Osteoblast (primary cell): ENCODE measurements around the gene CACNA1I. TPM values are rescaled to one million over a fixed set of nuclear protein-coding genes. Genes with fewer than 3 reads are reported as not detected.

Source experiments
- DNase-seq: peaks from one replicate; pipeline ENCODE4 v3.0.0; 2011; ENCODE audit warnings: low spot score, mixed read lengths; ENCODE audit not compliant: insufficient read length; ENCODE audit errors: missing footprints
- H2AFZ ChIP-seq: 2 replicates; pipeline ENCODE4 v1.6.0; 2011; ENCODE audit warnings: mild to moderate bottlenecking, low read length
- H3K27ac ChIP-seq: 2 replicates; pipeline ENCODE4 v1.5.1; 2011; ENCODE audit warnings: mild to moderate bottlenecking, low read depth, low read length, moderate library complexity
- H3K27me3 ChIP-seq: 2 replicates; pipeline ENCODE4 v1.6.0; 2012; ENCODE audit warnings: mild to moderate bottlenecking, control low read depth, inconsistent platforms, low read length, moderate library complexity; ENCODE audit not compliant: insufficient read depth
- H3K36me3 ChIP-seq: 2 replicates; pipeline ENCODE4 v1.5.1; 2011; ENCODE audit warnings: mild to moderate bottlenecking, low read length, control low read depth, moderate library complexity; ENCODE audit not compliant: insufficient read depth
- H3K4me1 ChIP-seq: 2 replicates; pipeline ENCODE4 v1.5.1; 2011; ENCODE audit warnings: mild to moderate bottlenecking, low read length, control low read depth, moderate library complexity; ENCODE audit not compliant: insufficient read depth
- H3K4me2 ChIP-seq: 2 replicates; pipeline ENCODE4 v1.6.0; 2011; ENCODE audit warnings: mild to moderate bottlenecking, low read length; ENCODE audit not compliant: insufficient read depth
- H3K4me3 ChIP-seq: fragments of 200-600 bp; sonication (generic); 3 replicates; pipeline ENCODE4 v1.5.1; 2012; ENCODE audit warnings: mild to moderate bottlenecking, low read length, inconsistent platforms; ENCODE audit not compliant: insufficient read depth
- H3K79me2 ChIP-seq: 2 replicates; pipeline ENCODE4 v1.6.0; 2012; ENCODE audit warnings: mild to moderate bottlenecking, low read length, control low read depth, inconsistent platforms; ENCODE audit not compliant: insufficient read depth
- H3K9me3 ChIP-seq: 2 replicates; pipeline ENCODE4 v1.5.1; 2011; ENCODE audit warnings: low read depth, low read length, control low read depth
- H4K20me1 ChIP-seq: 2 replicates; pipeline ENCODE4 v1.6.0; 2012; ENCODE audit warnings: mild to moderate bottlenecking, low read length, control low read depth; ENCODE audit not compliant: insufficient read depth
- total RNA-seq: library from RNA; depleted of rRNA; stranded (reverse); fragments of >200 nt; gene quantifications from 2 replicates; pipeline ENCODE4 v1.2.3, GENCODE V29; 2012
- TF ChIP-seq, protein P1 (sequence below): IDR thresholded peaks from 2 replicates; pipeline ENCODE4 v1.5.1; 2011; ENCODE audit warnings: mild to moderate bottlenecking, low read depth, low read length, moderate library complexity; ENCODE audit errors: extremely low read depth

CACNA1I gene
- total RNA-seq, 1 donor: under 0.01 TPM

DNA sequence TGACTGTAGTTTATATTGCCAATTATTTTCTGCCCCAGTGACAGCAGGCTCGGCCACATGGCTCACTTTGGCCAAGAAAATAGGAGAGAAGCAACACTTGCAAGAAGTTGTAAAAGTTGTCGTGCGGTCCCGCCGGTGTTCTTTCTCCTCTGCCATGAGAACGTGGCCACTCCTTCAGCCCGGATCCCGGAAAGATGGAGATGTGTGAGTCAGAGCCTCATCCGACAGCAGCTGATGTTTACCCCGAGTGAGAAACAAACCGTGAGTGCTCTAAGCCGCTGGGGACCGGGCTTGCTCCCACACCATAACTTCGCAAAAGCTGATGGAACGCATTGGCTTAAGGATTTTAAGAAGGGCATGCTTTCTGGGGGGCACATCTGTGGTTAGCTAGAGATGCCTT, 157.0 kb downstream of the CACNA1I start:
- Histone ChIP-seq H3K9me3 (no peaks in the 10 kb centered on the region), H4K20me1 (no peaks in the 10 kb centered on the region), H3K79me2 (no peaks in the 10 kb centered on the region), H3K27ac (no peak overlapping the region), H3K4me2 (no peak overlapping the region), H3K4me1 (no peaks in the 10 kb centered on the region), H3K36me3 (no peaks in the 10 kb centered on the region), H3K27me3 (peaks cover 11% of the 10 kb centered on the region), H3K4me3 (no peak overlapping the region), H2AFZ (no peak overlapping the region)
- TF ChIP-seq, protein P1, sequence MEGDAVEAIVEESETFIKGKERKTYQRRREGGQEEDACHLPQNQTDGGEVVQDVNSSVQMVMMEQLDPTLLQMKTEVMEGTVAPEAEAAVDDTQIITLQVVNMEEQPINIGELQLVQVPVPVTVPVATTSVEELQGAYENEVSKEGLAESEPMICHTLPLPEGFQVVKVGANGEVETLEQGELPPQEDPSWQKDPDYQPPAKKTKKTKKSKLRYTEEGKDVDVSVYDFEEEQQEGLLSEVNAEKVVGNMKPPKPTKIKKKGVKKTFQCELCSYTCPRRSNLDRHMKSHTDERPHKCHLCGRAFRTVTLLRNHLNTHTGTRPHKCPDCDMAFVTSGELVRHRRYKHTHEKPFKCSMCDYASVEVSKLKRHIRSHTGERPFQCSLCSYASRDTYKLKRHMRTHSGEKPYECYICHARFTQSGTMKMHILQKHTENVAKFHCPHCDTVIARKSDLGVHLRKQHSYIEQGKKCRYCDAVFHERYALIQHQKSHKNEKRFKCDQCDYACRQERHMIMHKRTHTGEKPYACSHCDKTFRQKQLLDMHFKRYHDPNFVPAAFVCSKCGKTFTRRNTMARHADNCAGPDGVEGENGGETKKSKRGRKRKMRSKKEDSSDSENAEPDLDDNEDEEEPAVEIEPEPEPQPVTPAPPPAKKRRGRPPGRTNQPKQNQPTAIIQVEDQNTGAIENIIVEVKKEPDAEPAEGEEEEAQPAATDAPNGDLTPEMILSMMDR: no peak
- DNase-seq: peak; percentile 75

DNA sequence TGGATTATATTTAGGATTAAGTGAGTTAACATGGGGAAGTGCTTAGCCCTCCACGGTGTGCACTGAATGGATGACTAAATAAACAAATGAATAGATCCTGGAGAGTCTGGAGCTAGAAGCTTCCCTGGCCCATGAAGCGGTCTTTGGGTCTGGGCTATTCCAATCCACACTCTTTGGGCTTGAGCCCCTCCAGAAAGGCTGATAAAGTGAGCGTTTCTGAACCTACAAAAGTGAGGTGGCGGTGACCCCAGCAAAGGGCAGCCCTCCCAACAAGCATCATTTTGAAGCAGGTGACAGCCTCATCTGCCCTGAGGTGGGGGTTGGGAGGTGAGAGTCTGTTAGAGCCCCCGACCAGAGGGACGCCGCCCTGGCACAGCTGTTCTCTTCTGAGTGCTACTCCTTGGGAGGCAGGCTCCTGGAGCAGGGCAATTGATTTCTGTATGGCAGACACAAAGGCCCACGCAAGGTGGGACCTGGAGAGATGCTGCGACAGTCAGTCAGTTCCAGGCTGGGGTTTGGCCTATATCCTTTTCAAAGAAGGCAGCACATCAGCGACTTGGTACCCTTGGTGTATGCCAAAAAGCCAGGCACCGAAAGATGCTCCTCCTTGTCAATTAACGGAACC, 157.8 kb downstream of the CACNA1I start:
- peak; percentile 34 for DNase-seq
- Histone ChIP-seq H4K20me1 (no peaks in the 10 kb centered on the region), H2AFZ (no peak overlapping the region), H3K4me3 (no peak overlapping the region), H3K9me3 (no peaks in the 10 kb centered on the region), H3K27ac (no peak overlapping the region), H3K27me3 (peaks cover 18% of the 10 kb centered on the region), H3K79me2 (no peaks in the 10 kb centered on the region), H3K4me1 (no peaks in the 10 kb centered on the region), H3K36me3 (no peaks in the 10 kb centered on the region), H3K4me2 (no peak overlapping the region)
- TF ChIP-seq, protein P1: no peak

DNA sequence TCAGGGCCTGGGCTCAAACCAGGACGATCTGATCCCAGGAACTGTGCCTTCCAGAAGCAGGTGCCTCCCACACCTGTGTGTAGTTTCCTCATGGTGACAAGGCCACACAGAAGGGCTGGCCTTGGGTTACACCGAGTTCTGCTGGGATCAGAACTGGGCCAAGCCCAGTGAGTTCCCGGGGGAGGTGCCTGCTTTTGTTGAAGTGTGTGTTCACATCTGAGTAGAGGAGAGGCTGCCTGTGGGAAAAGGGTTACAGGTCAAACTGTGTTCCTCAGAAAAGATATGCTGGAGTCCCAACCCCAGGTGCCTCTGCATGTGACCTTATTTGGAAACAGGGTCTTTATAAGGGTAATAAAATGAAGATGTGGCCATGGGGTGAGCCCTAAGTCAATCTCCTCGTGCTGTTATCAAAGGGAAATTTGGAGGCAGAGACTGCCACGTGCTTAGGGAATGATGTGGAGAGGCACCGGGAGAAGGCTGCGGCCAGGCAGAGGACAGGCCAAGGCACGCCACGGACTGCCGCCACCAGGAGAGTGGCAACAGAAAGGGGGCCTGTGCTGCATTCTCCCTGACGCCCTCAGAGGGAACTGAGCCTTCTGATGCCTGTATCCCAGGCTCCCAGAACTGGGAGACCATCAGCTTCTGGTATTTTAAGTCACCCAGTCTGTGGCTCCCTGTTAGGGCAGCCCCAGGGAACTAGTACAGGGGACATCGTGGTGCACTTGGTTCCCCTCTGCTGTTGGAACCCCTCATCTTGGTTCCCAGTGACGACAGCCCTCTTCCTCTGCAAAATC, 158.8 kb downstream of the CACNA1I start:
- no peaks in the 10 kb centered on the region for H3K79me2 ChIP-seq
- peaks cover 18% of the 10 kb centered on the region for H3K27me3 ChIP-seq
- H3K4me2 ChIP-seq: no peak overlapping the region

DNA sequence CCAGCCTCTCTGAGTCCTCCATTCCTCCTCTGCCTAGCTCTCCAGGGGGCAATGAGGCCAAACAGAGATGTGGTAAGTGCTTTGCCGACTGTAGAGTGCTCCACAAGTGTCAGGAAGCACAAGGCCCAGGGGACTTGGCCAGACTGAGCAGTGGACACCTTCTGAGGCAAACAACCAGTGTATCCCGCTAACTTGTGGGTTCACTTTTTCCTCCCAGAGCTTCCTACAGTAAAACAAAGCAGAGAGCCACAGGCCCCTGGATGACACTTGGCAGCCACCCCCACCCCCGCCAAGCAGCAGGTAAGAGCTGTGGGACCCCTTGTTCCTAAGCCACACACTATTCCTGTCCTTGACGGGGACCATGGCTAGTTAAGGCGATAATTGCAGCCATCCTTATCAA, 160.9 kb downstream of the CACNA1I start:
- H3K27ac ChIP-seq: no peak overlapping the region
- no peak overlapping the region for H2AFZ ChIP-seq
- H3K4me2 ChIP-seq: no peak overlapping the region
- H3K4me1 ChIP-seq: no peaks in the 10 kb centered on the region
- TF ChIP-seq, protein P1: no peak
- no peaks in the 10 kb centered on the region for H3K9me3 ChIP-seq
- H3K4me3 ChIP-seq: no peak overlapping the region
- DNase-seq: peak; percentile 59
- H4K20me1 ChIP-seq: no peaks in the 10 kb centered on the region
- H3K79me2 ChIP-seq: no peaks in the 10 kb centered on the region
- H3K27me3 ChIP-seq: peaks cover 31% of the 10 kb centered on the region
- no peaks in the 10 kb centered on the region for H3K36me3 ChIP-seq

More for the DNA sequence above, 158.8 kb downstream of the CACNA1I start:
- no peaks in the 10 kb centered on the region for H3K36me3 ChIP-seq
- H2AFZ ChIP-seq: no peak overlapping the region
- H3K4me3 ChIP-seq: no peak overlapping the region
- no peaks in the 10 kb centered on the region for H3K9me3 ChIP-seq
- no peaks in the 10 kb centered on the region for H3K4me1 ChIP-seq
- H3K27ac ChIP-seq: no peak overlapping the region
- DNase-seq: peak; percentile 87
- TF ChIP-seq, protein P1: no peak
- H4K20me1 ChIP-seq: no peaks in the 10 kb centered on the region
